HepG2 (cell line): ENCODE measurements around the gene NUP93. TPM values are rescaled to one million over a fixed set of nuclear protein-coding genes. Genes with fewer than 3 reads are reported as not detected.

Experiments used
- ELF3 ChIP-seq: IDR thresholded peaks from 2 replicates; pipeline ENCODE4 v1.6.1; 2016; ENCODE audit warnings: missing genetic modification reagents, missing compliant biosample characterization
- ETV6 ChIP-seq: sonication (generic); formaldehyde crosslinking; conservative IDR thresholded peaks from 2 replicates; pipeline ENCODE4 v1.4.0; 2020; ENCODE audit warnings: missing genetic modification reagents
- FOXP4 ChIP-seq: sonication (generic); formaldehyde crosslinking; IDR thresholded peaks from 2 replicates; pipeline ENCODE4 v1.4.0; 2020; ENCODE audit warnings: missing genetic modification reagents
- HMGXB3 ChIP-seq: sonication (generic); formaldehyde crosslinking; IDR thresholded peaks from 2 replicates; pipeline ENCODE4 v1.4.0; 2020; ENCODE audit warnings: missing genetic modification reagents, borderline replicate concordance
- HNF1B ChIP-seq: sonication (generic); formaldehyde crosslinking; IDR thresholded peaks from 2 replicates; pipeline ENCODE4 v1.5.1; 2020; ENCODE audit warnings: mild to moderate bottlenecking, moderate library complexity, missing genetic modification reagents
- KDM2A ChIP-seq: sonication (generic); formaldehyde crosslinking; IDR thresholded peaks from 2 replicates; pipeline ENCODE4 v1.4.0; 2020; ENCODE audit warnings: low read depth, missing genetic modification reagents, borderline replicate concordance
- KLF13 ChIP-seq: sonication (generic); formaldehyde crosslinking; IDR thresholded peaks from 2 replicates; pipeline ENCODE4 v1.4.0; 2020; ENCODE audit warnings: mild to moderate bottlenecking, missing genetic modification reagents
- MEIS2 ChIP-seq: sonication (generic); formaldehyde crosslinking; IDR thresholded peaks from 2 replicates; pipeline ENCODE4 v1.9.0; 2021; ENCODE audit warnings: mild to moderate bottlenecking, missing genetic modification reagents
- NONO ChIP-seq, 2 experiments: fragments of 450-650 bp in 1 of 2; sonication (generic) in 1 of 2; formaldehyde crosslinking in 1 of 2; IDR thresholded peaks in 1 of 2; conservative IDR thresholded peaks in 1 of 2; 2 replicates each; pipeline versions ENCODE4 v1.6.1 to v1.8.0; 2017 to 2022; ENCODE audit warnings: mild to moderate bottlenecking in 1 of 2, missing genetic modification reagents in 1 of 2, moderate library complexity in 1 of 2
- RBM22 ChIP-seq: fragments of 200-400 bp; formaldehyde crosslinking; optimal IDR thresholded peaks from 2 replicates; pipeline ENCODE3; 2017; ENCODE audit warnings: mild to moderate bottlenecking, low read length, moderate library complexity
- SOX5 ChIP-seq: IDR thresholded peaks from 2 replicates; pipeline ENCODE4 v1.6.1; 2016; ENCODE audit warnings: borderline replicate concordance
- SRF ChIP-seq: IDR thresholded peaks from 2 replicates; pipeline ENCODE4 v1.6.1; 2011; ENCODE audit warnings: mild to moderate bottlenecking, low read depth, low read length, moderate library complexity
- ZBTB43 ChIP-seq: sonication (generic); formaldehyde crosslinking; conservative IDR thresholded peaks from 2 replicates; pipeline ENCODE4 v1.4.0; 2020; ENCODE audit warnings: missing genetic modification reagents
- ZFP82 ChIP-seq: sonication (generic); formaldehyde crosslinking; IDR thresholded peaks from 2 replicates; pipeline ENCODE4 v1.5.1; 2020; ENCODE audit warnings: mild to moderate bottlenecking, missing genetic modification reagents, borderline replicate concordance
- ZNF350 ChIP-seq: sonication (generic); formaldehyde crosslinking; IDR thresholded peaks from 2 replicates; pipeline ENCODE4 v1.4.0; 2020; ENCODE audit warnings: mild to moderate bottlenecking, low read depth, missing genetic modification reagents, borderline replicate concordance
- ZNF550 ChIP-seq: sonication (generic); formaldehyde crosslinking; IDR thresholded peaks from 2 replicates; pipeline ENCODE4 v1.4.0; 2020; ENCODE audit warnings: mild to moderate bottlenecking, missing genetic modification reagents, borderline replicate concordance
- ZNF572 ChIP-seq: sonication (generic); formaldehyde crosslinking; IDR thresholded peaks from 2 replicates; pipeline ENCODE4 v1.5.1; 2020; ENCODE audit warnings: mild to moderate bottlenecking, missing genetic modification reagents
- ZNF740 ChIP-seq: sonication (generic); formaldehyde crosslinking; IDR thresholded peaks from 2 replicates; pipeline ENCODE4 v1.4.0; 2020; ENCODE audit warnings: missing genetic modification reagents
- ZSCAN25 ChIP-seq: sonication (generic); formaldehyde crosslinking; IDR thresholded peaks from 2 replicates; pipeline ENCODE4 v1.8.0; 2022; ENCODE audit warnings: mild to moderate bottlenecking, missing genetic modification reagents
- polyA plus RNA-seq, 8 experiments: library from polyadenylated mRNA; depleted of rRNA in 3 of 8; stranded (reverse) in 7 of 8; unstranded in 1 of 8; fragments of >200 nt; fragmentation: Illumina TruSeq in 4 of 8; extraction: Trizol in 4 of 8; gene quantifications; 2 replicates each; pipeline versions ENCODE4 v1.2.1 to v1.2.3, GENCODE V29; 2011 to 2016; ENCODE audit warnings: low read depth in 4 of 8, missing spikeins in 1 of 8, mixed read lengths in 1 of 8; ENCODE audit not compliant: insufficient read depth in 1 of 8
- total RNA-seq, 5 experiments: library from RNA; depleted of rRNA; stranded (reverse); fragments of >200 nt; fragmentation: Illumina TruSeq; extraction: Trizol; gene quantifications; 2 replicates each; pipeline ENCODE4 v1.2.3, GENCODE V29; 2016; ENCODE audit warnings: low read depth in 1 of 5

NUP93 gene
- total and polyA plus RNA-seq, 2 of the 13 experiments (the other 11 are each of a cell fraction or from before 2014, with no cell fraction given), result 58.5 to 140 TPM

- TF ChIP-seq FOXP4, result 0 out of 2 replicates have a peak, but pooled peaks have one; percentile 9
- no peak for TF ChIP-seq KLF13 (CRISPR knock-in tag)
- 0 out of 2 replicates have a peak, but pooled peaks have one; percentile 6 for TF ChIP-seq ZNF350 (CRISPR knock-in tag)
- TF ChIP-seq SRF, result no peak
- TF ChIP-seq NONO (IDR thresholded peaks at IDR 0.05), result no peak
- no peak for TF ChIP-seq NONO (CRISPR knock-in tag; conservative IDR thresholded peaks at IDR 0.05)
- TF ChIP-seq HMGXB3 (CRISPR knock-in tag), result no peak
- TF ChIP-seq ZBTB43 (CRISPR knock-in tag), result peak; percentile 16; the same call in 1 of the 2 replicates
- no peak for TF ChIP-seq SOX5 (CRISPR knock-in tag)
- TF ChIP-seq ZNF572 (CRISPR knock-in tag), result 0 out of 2 replicates have a peak, but pooled peaks have one; percentile 55
- TF ChIP-seq MEIS2 (CRISPR knock-in tag), result no peak
- TF ChIP-seq ZSCAN25 (CRISPR knock-in tag), result peak; percentile 66; the same call in 1 of the 2 replicates
- TF ChIP-seq ZNF550 (CRISPR knock-in tag), result peak; percentile 57; the same call in 1 of the 2 replicates
- TF ChIP-seq KDM2A (CRISPR knock-in tag), result no peak
- no peak for TF ChIP-seq HNF1B (CRISPR knock-in tag)
- TF ChIP-seq RBM22, result no peak
- no peak for TF ChIP-seq ZNF740 (CRISPR knock-in tag)
- TF ChIP-seq ETV6 (CRISPR knock-in tag), result no peak
- 0 out of 2 replicates have a peak, but pooled peaks have one; percentile 23 for TF ChIP-seq ELF3 (CRISPR knock-in tag)
- no peak for TF ChIP-seq ZFP82 (CRISPR knock-in tag)
Observed at GRCh38 chr16:56860226-56861020, 130.5 kb downstream of the NUP93 start (continued).
